Measurements from ENCODE around the gene CCDC192.
"Not testable (repeated sequence)": the region's sequence is repeated elsewhere in the genome, so short reads cannot be mapped to it uniquely, and the experiment has no call there.

Gene CCDC192

GRCh38 chr5:127847641-127848040 lies 144.4 kb downstream of the CCDC192 start:
- not testable (repeated sequence) for DNase-seq (ENCODE audit: low spot score)

- no peak for DNase-seq (ENCODE audit: low spot score)
These were observed 144.9 kb downstream of the CCDC192 start for GRCh38 chr5:127848098-127848497.

GRCh38 chr5:127849408-127849807 lies 146.2 kb downstream of the CCDC192 start:
- DNase-seq (ENCODE audit: low spot score) = no peak

GRCh38 chr5:127849891-127850290 lies 146.7 kb downstream of the CCDC192 start:
- peak; percentile 60 for DNase-seq (ENCODE audit: low spot score)

GRCh38 chr5:127851964-127852363 lies 148.8 kb downstream of the CCDC192 start:
- no peak for DNase-seq (ENCODE audit: low spot score)

GRCh38 chr5:127854520-127854919 lies 151.3 kb downstream of the CCDC192 start:
- no peak for DNase-seq (ENCODE audit: low spot score)

GRCh38 chr5:127856292-127856691 lies 153.1 kb downstream of the CCDC192 start:
- DNase-seq (ENCODE audit: low spot score) = no peak

GRCh38 chr5:127858116-127858784 lies 155.1 kb downstream of the CCDC192 start:
- DNase-seq (ENCODE audit: low spot score) = no peak

GRCh38 chr5:127860291-127860690 lies 157.1 kb downstream of the CCDC192 start:
- no peak for DNase-seq (ENCODE audit: low spot score)

GRCh38 chr5:127863161-127863560 lies 160.0 kb downstream of the CCDC192 start:
- DNase-seq (ENCODE audit: low spot score) = no peak

GRCh38 chr5:127863610-127864395 lies 160.6 kb downstream of the CCDC192 start:
- no peak for DNase-seq (ENCODE audit: low spot score)

- DNase-seq (ENCODE audit: low spot score) = no peak
These were observed 161.3 kb downstream of the CCDC192 start for GRCh38 chr5:127864511-127864910.

GRCh38 chr5:127865273-127865672 lies 162.1 kb downstream of the CCDC192 start:
- no peak for DNase-seq (ENCODE audit: low spot score)

- DNase-seq (ENCODE audit: low spot score) = no peak
These were observed 164.0 kb downstream of the CCDC192 start for GRCh38 chr5:127867022-127867783.

- DNase-seq (ENCODE audit: low spot score) = no peak
These were observed 167.7 kb downstream of the CCDC192 start for GRCh38 chr5:127870914-127871313.

GRCh38 chr5:127871503-127872153 lies 168.4 kb downstream of the CCDC192 start:
- no peak for DNase-seq (ENCODE audit: low spot score)

GRCh38 chr5:127872494-127872893 lies 169.3 kb downstream of the CCDC192 start:
- no peak for DNase-seq (ENCODE audit: low spot score)

- peak; percentile 92 for DNase-seq (ENCODE audit: low spot score)
These were observed 172.2 kb downstream of the CCDC192 start for GRCh38 chr5:127875235-127876021.

- peak; percentile 88 for DNase-seq (ENCODE audit: low spot score)
These were observed 173.2 kb downstream of the CCDC192 start for GRCh38 chr5:127876384-127876783.

- peak; percentile 59 for DNase-seq (ENCODE audit: low spot score)
These were observed 175.1 kb downstream of the CCDC192 start for GRCh38 chr5:127878174-127878750.

- no peak for DNase-seq (ENCODE audit: low spot score)
These were observed 181.2 kb downstream of the CCDC192 start for GRCh38 chr5:127884416-127884815.

Data from SW480 (cell line).